Prostate gland (tissue), 2 donors: Measurements from ENCODE around the gene DQX1. TPM values are rescaled to one million over a fixed set of nuclear protein-coding genes. Genes with fewer than 3 reads are reported as not detected.

Experiments
- DNase-seq: peaks from one replicate; pipeline ENCODE4 v3.0.0-alpha.2; 2019; ENCODE audit warnings: low spot score
- H3K27ac ChIP-seq, 2 donors: fragments of 200-600 bp; sonication (generic); 2 replicates each; pipeline ENCODE4 v1.5.1; 2017 to 2019
- H3K27me3 ChIP-seq: fragments of 200-600 bp; sonication (generic); replicated peaks from 2 replicates; pipeline ENCODE4 v1.5.1; 2019; ENCODE audit not compliant: insufficient read depth
- H3K36me3 ChIP-seq, 2 donors: fragments of 200-600 bp; sonication (generic); 1 replicate in 1 of 2; 2 replicates in 1 of 2; pipeline versions ENCODE4 v1.5.1 to v1.8.1; 2017 to 2019
- H3K4me1 ChIP-seq: fragments of 200-600 bp; sonication (generic); replicated peaks from 2 replicates; pipeline ENCODE4 v1.5.1; 2019
- H3K4me3 ChIP-seq, 2 donors: fragments of 200-600 bp; sonication (generic); 2 replicates each; pipeline ENCODE4 v1.5.1; 2017 to 2019
- H3K9me3 ChIP-seq: fragments of 200-600 bp; sonication (generic); 2 replicates; pipeline ENCODE4 v1.5.1; 2017
- CTCF ChIP-seq, 4 experiments: fragments of 200-600 bp in 2 of 4; fragments of 450-650 bp in 2 of 4; sonication (generic) in 2 of 4; IDR thresholded peaks; 1 replicate in 3 of 4; 2 replicates in 1 of 4; pipeline ENCODE4 v1.5.1; 2016 to 2019; ENCODE audit warnings: antibody characterized with exemption in 4 of 4, mild to moderate bottlenecking in 2 of 4, moderate library complexity in 2 of 4
- POLR2A ChIP-seq: fragments of 450-650 bp; IDR thresholded peaks from one replicate; pipeline ENCODE4 v1.6.1; 2016; ENCODE audit warnings: antibody characterized with exemption, mild to moderate bottlenecking
- POLR2AphosphoS5 ChIP-seq: sonication (generic); formaldehyde crosslinking; IDR thresholded peaks from one replicate; pipeline ENCODE4 v1.6.1; 2017; ENCODE audit warnings: antibody characterized with exemption
- WGBS: methylation state at CpG from one replicate; pipeline ENCODE4 v1.1.5; 2018; 5-methylcytosine and 5-hydroxymethylcytosine counted together
- intact Hi-C: fragments of 100-400 bp; cut with DNase I; formaldehyde crosslinking; loops from one replicate; pipeline ENCODE4 v1.14.2; 2022
- total RNA-seq, 2 donors: library from RNA; depleted of rRNA; stranded (reverse); fragments of >200 nt; gene quantifications; one replicate each; pipeline ENCODE4 v1.1.0, GENCODE V29; 2016

Gene DQX1
- total RNA-seq, 2 donors from 2014 or later = not detected

GRCh38 chr2:74498500-74499266 is 27.3 kb downstream of the DQX1 start:
- WGBS = 4% methylated on average over 41 of the region's 41 CpGs
- peaks cover 20% of the 10 kb centered on the region for H3K27me3 ChIP-seq
- H3K4me1 ChIP-seq = no peaks in the 10 kb centered on the region
- no peak for TF ChIP-seq POLR2A
- TF ChIP-seq POLR2AphosphoS5 = no peak
- TF ChIP-seq CTCF (IDR thresholded peaks at IDR 0.05) = no peak
- no peak overlapping the region for H3K27ac ChIP-seq
- intact Hi-C loops = no loop called here
- no peaks in the 10 kb centered on the region for H3K36me3 ChIP-seq
- no peaks in the 10 kb centered on the region for H3K9me3 ChIP-seq
- H3K4me3 ChIP-seq = peak overlapping the region in 1 of 2 donors; percentile 16
- DNase-seq = no peak

- H3K27me3 ChIP-seq = peaks cover 18% of the 10 kb centered on the region
- H3K4me1 ChIP-seq = no peaks in the 10 kb centered on the region
- H3K36me3 ChIP-seq = peaks cover 3 to 5% of the 10 kb centered on the region in 2 donors
- H3K4me3 ChIP-seq = peak overlapping the region; percentile 3 to 16
- no peak for DNase-seq
- intact Hi-C loops = no loop called here
- TF ChIP-seq CTCF (IDR thresholded peaks at IDR 0.05) = no peak
- TF ChIP-seq POLR2A = no peak
- TF ChIP-seq POLR2AphosphoS5 = no peak
- H3K9me3 ChIP-seq = no peaks in the 10 kb centered on the region
- WGBS = 4% methylated on average over 53 of the region's 61 CpGs
- no peak overlapping the region for H3K27ac ChIP-seq
Measured at GRCh38 chr2:74497777-74498499, 28.1 kb downstream of the DQX1 start.

DNA sequence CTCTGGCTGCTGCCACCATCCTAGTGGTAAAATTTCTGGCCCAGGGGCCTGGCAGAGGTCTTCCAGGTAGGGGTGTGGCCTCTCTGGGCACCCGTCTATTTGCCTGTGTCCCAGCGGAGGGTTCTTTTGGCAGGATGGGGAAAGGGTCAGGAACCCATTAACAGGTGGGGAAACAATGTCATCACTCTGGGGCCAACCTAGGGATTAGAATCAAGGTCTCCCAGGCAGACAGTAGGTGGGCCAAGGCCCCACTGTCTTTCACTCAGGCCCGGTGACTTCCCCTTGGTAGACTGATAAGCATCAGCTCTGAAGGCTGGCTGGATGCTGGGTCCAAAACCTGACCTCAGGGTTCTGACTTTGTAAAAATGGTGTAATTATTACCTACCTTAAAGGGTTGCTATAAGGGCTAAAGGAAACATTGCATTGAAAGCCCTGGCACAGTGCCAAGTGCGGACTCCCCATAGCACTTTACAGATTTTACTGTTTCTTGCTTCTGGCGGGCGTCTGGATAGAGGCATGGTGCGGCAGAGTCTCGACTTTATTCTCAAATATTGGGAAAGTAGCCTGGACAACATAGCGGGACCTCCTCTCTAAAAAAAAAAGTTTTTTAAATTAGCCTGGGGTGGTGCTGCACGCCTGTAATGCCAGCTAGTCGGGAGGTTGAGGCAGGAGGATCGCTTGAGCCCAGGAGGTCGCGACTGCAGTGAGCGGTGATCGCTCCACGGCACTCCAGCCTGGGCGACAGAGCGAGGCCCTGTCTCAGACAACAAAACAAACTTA is 28.8 kb downstream of the DQX1 start:
- Histone ChIP-seq H3K27me3 (peaks cover 16% of the 10 kb centered on the region), H3K9me3 (no peaks in the 10 kb centered on the region), H3K36me3 (peaks cover 8 to 9% of the 10 kb centered on the region in 2 donors), H3K27ac (no peak overlapping the region), H3K4me1 (no peaks in the 10 kb centered on the region), H3K4me3 (no peak overlapping the region)
- DNase-seq = no peak
- intact Hi-C loops = no loop called here
- WGBS = 58% methylated on average over 19 of the region's 19 CpGs
- TF ChIP-seq CTCF (IDR thresholded peaks at IDR 0.05) (no peak), POLR2A (no peak), POLR2AphosphoS5 (no peak)

GRCh38 chr2:74495440-74495839 is 30.6 kb downstream of the DQX1 start:
- Histone ChIP-seq H3K27me3 (peaks cover 16% of the 10 kb centered on the region), H3K36me3 (peaks cover 17 to 24% of the 10 kb centered on the region in 2 donors), H3K27ac (no peak overlapping the region), H3K4me3 (no peak overlapping the region), H3K9me3 (no peaks in the 10 kb centered on the region), H3K4me1 (no peaks in the 10 kb centered on the region)
- intact Hi-C loops = no loop called here
- DNase-seq = no peak
- WGBS = 100% methylated on average over 1 of the region's 1 CpG
- no peak for TF ChIP-seq POLR2A
- TF ChIP-seq POLR2AphosphoS5 = no peak
- TF ChIP-seq CTCF (IDR thresholded peaks at IDR 0.05) = no peak
